ENCODE data around the gene CPED1.
A peak's percentile ranks its signal among the peaks of the same experiment; 100 is the strongest.
"Not testable (repeated sequence)": the region's sequence is repeated elsewhere in the genome, so short reads cannot be mapped to it uniquely, and the experiment has no call there.

Gene CPED1

GRCh38 chr7:121304102-121304658, 315.7 kb downstream of the CPED1 start:
- TF ChIP-seq CTCF (conservative IDR thresholded peaks at IDR 0.05; ENCODE audit: low read length): no peak
- no peak for DNase-seq (ENCODE audit: low read depth)
- H3K4me3 ChIP-seq (ENCODE audit: low read length): no peak overlapping the region

GRCh38 chr7:121305109-121305508, 316.6 kb downstream of the CPED1 start:
- TF ChIP-seq CTCF (conservative IDR thresholded peaks at IDR 0.05; ENCODE audit: low read length): no peak
- no peak overlapping the region for H3K4me3 ChIP-seq (ENCODE audit: low read length)
- DNase-seq (ENCODE audit: low read depth): peak; percentile 79

GRCh38 chr7:121306565-121306964, 318.1 kb downstream of the CPED1 start:
- DNase-seq (ENCODE audit: low read depth): no peak
- H3K4me3 ChIP-seq (ENCODE audit: low read length): no peak overlapping the region
- TF ChIP-seq CTCF (conservative IDR thresholded peaks at IDR 0.05; ENCODE audit: low read length): no peak

- DNase-seq (ENCODE audit: low read depth): no peak
- H3K4me3 ChIP-seq (ENCODE audit: low read length): no peak overlapping the region
- no peak for TF ChIP-seq CTCF (conservative IDR thresholded peaks at IDR 0.05; ENCODE audit: low read length)
These were observed 318.6 kb downstream of the CPED1 start for GRCh38 chr7:121307021-121307574.

GRCh38 chr7:121313220-121313792, 324.8 kb downstream of the CPED1 start:
- TF ChIP-seq CTCF (conservative IDR thresholded peaks at IDR 0.05; ENCODE audit: low read length): no peak
- no peak for DNase-seq (ENCODE audit: low read depth)
- H3K4me3 ChIP-seq (ENCODE audit: low read length): no peak overlapping the region

- TF ChIP-seq CTCF (conservative IDR thresholded peaks at IDR 0.05; ENCODE audit: low read length): no peak
- DNase-seq (ENCODE audit: low read depth): peak; percentile 63
- H3K4me3 ChIP-seq (ENCODE audit: low read length): no peak overlapping the region
These were observed 325.5 kb downstream of the CPED1 start for GRCh38 chr7:121313793-121314676.

- not testable (repeated sequence) for DNase-seq (ENCODE audit: low read depth); H3K4me3 ChIP-seq (ENCODE audit: low read length)
These were observed 326.7 kb downstream of the CPED1 start for GRCh38 chr7:121315170-121315569.

Data from AG10803 (cell line).